Osteoblast (primary cell): ENCODE measurements around the gene DDX41. TPM values are rescaled to one million over a fixed set of nuclear protein-coding genes. Genes with fewer than 3 reads are reported as not detected.

Experiments
- DNase-seq: peaks from one replicate; pipeline ENCODE4 v3.0.0; 2011; ENCODE audit warnings: low spot score, mixed read lengths; ENCODE audit not compliant: insufficient read length; ENCODE audit errors: missing footprints
- H2AFZ ChIP-seq: 2 replicates; pipeline ENCODE4 v1.6.0; 2011; ENCODE audit warnings: mild to moderate bottlenecking, low read length
- H3K27ac ChIP-seq: 2 replicates; pipeline ENCODE4 v1.5.1; 2011; ENCODE audit warnings: mild to moderate bottlenecking, low read depth, low read length, moderate library complexity
- H3K27me3 ChIP-seq: 2 replicates; pipeline ENCODE4 v1.6.0; 2012; ENCODE audit warnings: mild to moderate bottlenecking, control low read depth, inconsistent platforms, low read length, moderate library complexity; ENCODE audit not compliant: insufficient read depth
- H3K36me3 ChIP-seq: 2 replicates; pipeline ENCODE4 v1.5.1; 2011; ENCODE audit warnings: mild to moderate bottlenecking, low read length, control low read depth, moderate library complexity; ENCODE audit not compliant: insufficient read depth
- H3K4me1 ChIP-seq: 2 replicates; pipeline ENCODE4 v1.5.1; 2011; ENCODE audit warnings: mild to moderate bottlenecking, low read length, control low read depth, moderate library complexity; ENCODE audit not compliant: insufficient read depth
- H3K4me2 ChIP-seq: 2 replicates; pipeline ENCODE4 v1.6.0; 2011; ENCODE audit warnings: mild to moderate bottlenecking, low read length; ENCODE audit not compliant: insufficient read depth
- H3K4me3 ChIP-seq: fragments of 200-600 bp; sonication (generic); 3 replicates; pipeline ENCODE4 v1.5.1; 2012; ENCODE audit warnings: mild to moderate bottlenecking, low read length, inconsistent platforms; ENCODE audit not compliant: insufficient read depth
- H3K79me2 ChIP-seq: 2 replicates; pipeline ENCODE4 v1.6.0; 2012; ENCODE audit warnings: mild to moderate bottlenecking, low read length, control low read depth, inconsistent platforms; ENCODE audit not compliant: insufficient read depth
- H3K9me3 ChIP-seq: 2 replicates; pipeline ENCODE4 v1.5.1; 2011; ENCODE audit warnings: low read depth, low read length, control low read depth
- H4K20me1 ChIP-seq: 2 replicates; pipeline ENCODE4 v1.6.0; 2012; ENCODE audit warnings: mild to moderate bottlenecking, low read length, control low read depth; ENCODE audit not compliant: insufficient read depth
- total RNA-seq: library from RNA; depleted of rRNA; stranded (reverse); fragments of >200 nt; gene quantifications from 2 replicates; pipeline ENCODE4 v1.2.3, GENCODE V29; 2012
- TF ChIP-seq, protein P1 (sequence below): IDR thresholded peaks from 2 replicates; pipeline ENCODE4 v1.5.1; 2011; ENCODE audit warnings: mild to moderate bottlenecking, low read depth, low read length, moderate library complexity; ENCODE audit errors: extremely low read depth

The DDX41 gene
- total RNA-seq, 1 donor: 68.4 TPM

DNA sequence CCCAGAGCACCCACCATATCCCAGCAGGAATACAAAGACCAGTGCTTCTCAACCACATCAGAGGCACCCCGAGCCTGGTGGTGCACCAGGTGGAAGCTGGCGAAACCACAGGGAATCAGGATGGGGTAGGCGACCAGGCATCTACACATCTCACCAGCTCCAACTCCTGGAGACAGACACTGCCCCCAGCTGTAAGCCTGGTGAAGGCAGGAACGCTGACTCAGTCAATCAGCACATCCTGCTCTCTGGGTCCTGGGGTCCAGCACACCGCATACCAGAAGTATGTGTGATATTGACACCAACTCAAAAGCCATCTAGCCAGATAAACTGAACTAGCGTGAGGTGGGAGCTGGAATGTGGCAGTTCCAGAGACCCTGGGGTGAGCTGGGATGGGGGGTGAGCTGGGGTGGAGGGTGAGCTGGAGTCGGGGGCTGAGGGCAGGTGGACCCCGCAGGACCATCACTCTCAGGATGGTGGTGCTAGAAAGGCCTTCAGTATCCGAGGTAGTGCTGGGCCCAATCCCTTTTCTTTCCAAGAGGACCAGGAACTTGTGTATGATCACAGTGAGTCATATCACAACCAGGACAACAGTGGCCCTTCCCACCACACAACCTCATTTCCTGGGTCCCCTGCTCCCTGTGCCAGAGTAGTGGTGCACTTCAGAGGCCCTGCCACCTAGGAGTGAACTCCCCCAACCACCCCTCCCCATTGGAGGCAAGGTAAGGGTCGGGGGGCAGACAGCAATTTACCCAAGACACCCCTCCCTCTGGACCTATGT, 45.8 kb downstream of the DDX41 start:
- Histone ChIP-seq H3K36me3 (peaks cover 23% of the 10 kb centered on the region), H3K4me1 (peaks cover 42% of the 10 kb centered on the region), H3K27me3 (no peaks in the 10 kb centered on the region), H3K9me3 (no peaks in the 10 kb centered on the region), H3K4me2 (peak overlapping the region; percentile 90), H4K20me1 (peaks cover 58% of the 10 kb centered on the region), H3K4me3 (peak overlapping the region; percentile 87), H3K27ac (peak overlapping the region; percentile 80), H3K79me2 (peaks cover 49% of the 10 kb centered on the region), H2AFZ (no peak overlapping the region)
- TF ChIP-seq, protein P1, sequence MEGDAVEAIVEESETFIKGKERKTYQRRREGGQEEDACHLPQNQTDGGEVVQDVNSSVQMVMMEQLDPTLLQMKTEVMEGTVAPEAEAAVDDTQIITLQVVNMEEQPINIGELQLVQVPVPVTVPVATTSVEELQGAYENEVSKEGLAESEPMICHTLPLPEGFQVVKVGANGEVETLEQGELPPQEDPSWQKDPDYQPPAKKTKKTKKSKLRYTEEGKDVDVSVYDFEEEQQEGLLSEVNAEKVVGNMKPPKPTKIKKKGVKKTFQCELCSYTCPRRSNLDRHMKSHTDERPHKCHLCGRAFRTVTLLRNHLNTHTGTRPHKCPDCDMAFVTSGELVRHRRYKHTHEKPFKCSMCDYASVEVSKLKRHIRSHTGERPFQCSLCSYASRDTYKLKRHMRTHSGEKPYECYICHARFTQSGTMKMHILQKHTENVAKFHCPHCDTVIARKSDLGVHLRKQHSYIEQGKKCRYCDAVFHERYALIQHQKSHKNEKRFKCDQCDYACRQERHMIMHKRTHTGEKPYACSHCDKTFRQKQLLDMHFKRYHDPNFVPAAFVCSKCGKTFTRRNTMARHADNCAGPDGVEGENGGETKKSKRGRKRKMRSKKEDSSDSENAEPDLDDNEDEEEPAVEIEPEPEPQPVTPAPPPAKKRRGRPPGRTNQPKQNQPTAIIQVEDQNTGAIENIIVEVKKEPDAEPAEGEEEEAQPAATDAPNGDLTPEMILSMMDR: no peak
- peak; percentile 97 for DNase-seq

DNA sequence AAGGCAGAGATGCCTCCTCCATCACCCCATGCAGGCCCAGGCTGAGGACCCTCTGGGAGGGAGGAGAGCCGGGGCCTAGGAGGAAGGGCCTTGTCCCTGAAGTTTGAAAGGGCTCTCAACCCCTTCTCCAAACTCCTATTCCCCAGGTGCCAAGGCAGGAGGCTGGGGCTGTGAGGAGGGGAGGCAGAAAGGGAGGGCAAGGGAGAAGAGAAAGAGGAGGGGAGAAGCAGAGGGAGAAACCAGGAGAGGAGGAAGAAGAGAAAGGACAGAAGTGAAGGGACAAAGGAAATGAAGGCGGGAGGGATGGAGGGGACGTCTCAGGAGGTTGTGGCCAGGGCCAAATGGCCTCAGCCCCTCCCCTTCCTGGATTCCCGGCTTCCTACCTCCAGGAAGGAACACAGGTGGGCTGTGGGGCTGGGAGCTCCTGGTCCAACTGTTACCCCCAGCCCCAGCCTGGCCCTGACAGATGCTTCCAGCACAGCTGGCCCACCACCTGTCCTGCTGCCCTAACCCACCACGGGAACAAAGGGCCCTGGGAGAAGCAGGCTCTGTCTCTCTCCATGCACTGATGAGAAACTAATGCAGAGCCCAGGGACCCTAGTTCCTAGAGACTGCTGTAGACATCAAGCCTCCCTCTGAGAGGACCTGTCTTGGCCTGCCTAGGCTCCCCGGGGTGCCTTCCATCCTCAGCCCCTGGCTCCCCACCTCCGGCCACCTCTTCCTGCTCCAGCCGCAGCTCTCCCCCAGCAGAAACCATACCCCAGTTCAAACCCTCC, 46.8 kb downstream of the DDX41 start:
- Histone ChIP-seq H3K27me3 (no peaks in the 10 kb centered on the region), H2AFZ (no peak overlapping the region), H3K4me1 (peaks cover 42% of the 10 kb centered on the region), H3K4me2 (peak overlapping the region; percentile 23), H3K9me3 (no peaks in the 10 kb centered on the region), H3K36me3 (peaks cover 33% of the 10 kb centered on the region), H4K20me1 (peaks cover 58% of the 10 kb centered on the region), H3K27ac (peak overlapping the region; percentile 80), H3K79me2 (peaks cover 49% of the 10 kb centered on the region), H3K4me3 (no peak overlapping the region)
- peak; percentile 85 for DNase-seq
- TF ChIP-seq, protein P1: no peak

DNA sequence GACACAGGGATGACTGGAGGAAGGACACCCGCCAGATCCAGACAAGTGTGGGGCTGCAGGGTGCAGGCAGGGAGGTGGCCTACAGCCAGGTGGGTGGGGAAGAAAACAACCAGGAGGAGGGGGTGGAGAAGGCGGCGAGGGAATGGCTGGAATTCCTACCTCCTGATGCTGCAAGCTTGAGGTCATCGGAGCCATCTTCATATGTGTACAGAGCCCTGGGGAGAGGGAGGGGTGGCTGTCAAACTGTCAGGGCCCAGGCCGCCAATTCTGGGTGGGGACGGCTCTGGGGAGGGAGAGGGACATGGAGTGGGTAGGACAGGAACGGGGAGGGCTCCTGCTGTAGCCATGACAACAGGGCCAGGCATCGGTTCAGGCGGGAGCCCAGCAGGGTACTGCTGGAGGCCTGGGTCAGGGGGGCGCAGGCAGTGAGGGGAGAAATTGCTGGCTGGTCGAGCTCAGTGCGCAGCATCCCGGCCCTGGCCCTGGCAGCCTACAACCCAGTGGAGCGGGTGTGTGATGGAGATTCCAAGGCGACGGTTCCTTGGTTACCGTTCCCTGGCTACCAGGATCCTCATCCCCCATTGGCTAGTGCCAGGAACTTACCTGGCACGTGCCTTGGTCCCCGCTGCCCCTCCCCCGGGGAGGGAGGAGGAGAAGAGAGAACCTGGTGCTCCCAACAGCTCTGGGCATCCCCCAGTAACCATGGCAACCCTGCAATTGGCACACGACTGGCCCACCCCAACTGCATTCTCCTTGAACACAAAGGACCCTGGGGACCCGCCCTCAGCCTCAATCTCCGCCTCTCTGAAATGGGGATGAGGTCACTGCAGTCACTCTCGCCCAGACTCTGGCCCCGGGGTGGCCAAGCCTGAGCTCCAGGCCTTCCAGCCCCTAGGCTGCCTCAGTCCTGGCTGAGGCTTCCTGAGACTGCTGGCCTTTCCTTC, 47.8 kb downstream of the DDX41 start:
- peaks cover 34% of the 10 kb centered on the region for H3K36me3 ChIP-seq
- no peak overlapping the region for H3K4me3 ChIP-seq
- H3K27me3 ChIP-seq: no peaks in the 10 kb centered on the region
- H3K79me2 ChIP-seq: peaks cover 49% of the 10 kb centered on the region
- peak overlapping the region; percentile 80 for H3K27ac ChIP-seq
- H2AFZ ChIP-seq: no peak overlapping the region
- H4K20me1 ChIP-seq: peaks cover 58% of the 10 kb centered on the region
- peaks cover 38% of the 10 kb centered on the region for H3K4me1 ChIP-seq
- DNase-seq: peak; percentile 96
- no peaks in the 10 kb centered on the region for H3K9me3 ChIP-seq
- TF ChIP-seq, protein P1: no peak
- no peak overlapping the region for H3K4me2 ChIP-seq
